NCI-H2227 (cell line): ENCODE data around the gene RAB9A.
"Not testable (repeated sequence)": the region's sequence is repeated elsewhere in the genome, so short reads cannot be mapped to it uniquely, and the experiment has no call there.

Experiments
- DNase-seq: peaks from one replicate; lab custom pipeline; 2025; ENCODE audit not compliant: unreplicated experiment; lab: John Stamatoyannopoulos, UW

Gene RAB9A

GRCh38 chrX:13688958-13689740, at the start of gene RAB9A:
RAB9A (plus strand) TSS chrX:13689128; CDS start chrX:13708747, 19,619 bp downstream.
- DNase-seq: peak; percentile 92

GRCh38 chrX:13641684-13642083, 47.2 kb upstream of the RAB9A start:
- not testable (repeated sequence) for DNase-seq

GRCh38 chrX:13645464-13646153, 43.3 kb upstream of the RAB9A start:
- no peak for DNase-seq

GRCh38 chrX:13646154-13646549, 42.8 kb upstream of the RAB9A start:
- peak; percentile 77 for DNase-seq

GRCh38 chrX:13647709-13648212, 41.2 kb upstream of the RAB9A start:
- DNase-seq: peak; percentile 66

GRCh38 chrX:13648336-13648735, 40.6 kb upstream of the RAB9A start:
- not testable (repeated sequence) for DNase-seq

- DNase-seq: no peak
These were observed 39.1 kb upstream of the RAB9A start for GRCh38 chrX:13649838-13650237.

GRCh38 chrX:13650318-13650717, 38.6 kb upstream of the RAB9A start:
- DNase-seq: no peak

- no peak for DNase-seq
These were observed 37.8 kb upstream of the RAB9A start for GRCh38 chrX:13651150-13651549.

GRCh38 chrX:13652287-13652793, 36.6 kb upstream of the RAB9A start:
- no peak for DNase-seq

- peak; percentile 99 for DNase-seq
These were observed 35.9 kb upstream of the RAB9A start, which contains the start of gene TCEANC for GRCh38 chrX:13652850-13653693. TCEANC (plus strand) TSS chrX:13653141; CDS start chrX:13662509, 9,368 bp downstream.

- DNase-seq: no peak
These were observed 34.8 kb upstream of the RAB9A start for GRCh38 chrX:13654116-13654515.

- DNase-seq: no peak
These were observed 33.3 kb upstream of the RAB9A start for GRCh38 chrX:13655674-13656073.

GRCh38 chrX:13658602-13659001, 30.3 kb upstream of the RAB9A start:
- DNase-seq: peak; percentile 62

- no peak for DNase-seq
These were observed 29.9 kb upstream of the RAB9A start for GRCh38 chrX:13659063-13659462.

- DNase-seq: no peak
These were observed 27.1 kb upstream of the RAB9A start for GRCh38 chrX:13661735-13662288.

- DNase-seq: no peak
These were observed 26.6 kb upstream of the RAB9A start for GRCh38 chrX:13662355-13662791.

GRCh38 chrX:13664020-13664419, 24.9 kb upstream of the RAB9A start:
- DNase-seq: no peak

GRCh38 chrX:13666836-13667235, 22.1 kb upstream of the RAB9A start:
- no peak for DNase-seq

- no peak for DNase-seq
These were observed 21.0 kb upstream of the RAB9A start for GRCh38 chrX:13667919-13668318.
